Stimulated activated CD8-positive, alpha-beta memory T cell treated with anti-CD3 and anti-CD28 coated beads, Interleukin-12 subunit alpha, Interleukin-12 subunit beta, amount 100 ng/mL, for 24 hours (primary cell): Measurements from ENCODE around the gene PCDHA10.

ENCODE experiments used
- DNase-seq: peaks from one replicate; pipeline ENCODE4 v3.0.0-alpha.2; 2020; ENCODE audit errors: extremely low read depth

The PCDHA10 gene

GRCh38 chr5:140882591-140882899 is 26.8 kb downstream of the PCDHA10 start:
- no peak for DNase-seq

- DNase-seq: no peak
Measured at GRCh38 chr5:140883373-140883772, 27.7 kb downstream of the PCDHA10 start.

- DNase-seq: no peak
Measured at GRCh38 chr5:140883927-140884697, 28.4 kb downstream of the PCDHA10 start.

- DNase-seq: no peak
Measured at GRCh38 chr5:140916325-140916724, 60.6 kb downstream of the PCDHA10 start.
